HepG2 (cell line): ENCODE data around the gene SDK2. TPM values are rescaled to one million over a fixed set of nuclear protein-coding genes. Genes with fewer than 3 reads are reported as not detected.

Experiments
- CBFB ChIP-seq: sonication (generic); formaldehyde crosslinking; IDR thresholded peaks from 2 replicates; pipeline ENCODE4 v1.4.0; 2020; ENCODE audit warnings: missing genetic modification reagents
- CBX1 ChIP-seq: IDR thresholded peaks from one replicate; pipeline ENCODE4 v1.6.1; 2016; ENCODE audit warnings: antibody characterized with exemption, low read depth
- GPBP1L1 ChIP-seq: sonication (generic); formaldehyde crosslinking; IDR thresholded peaks from 2 replicates; pipeline ENCODE4 v1.5.0; 2020; ENCODE audit warnings: mild to moderate bottlenecking, missing genetic modification reagents
- IKZF5 ChIP-seq: IDR thresholded peaks from 2 replicates; pipeline ENCODE4 v1.6.1; 2018; ENCODE audit warnings: missing genetic modification reagents, mild to moderate bottlenecking, missing compliant biosample characterization
- MAFF ChIP-seq: IDR thresholded peaks from 2 replicates; pipeline ENCODE4 v1.6.1; 2011; ENCODE audit warnings: low read depth, low read length, improper control_type of control experiment
- MAX ChIP-seq: IDR thresholded peaks from 2 replicates; pipeline ENCODE4 v1.6.1; 2012; ENCODE audit warnings: inconsistent platforms
- NFAT5 ChIP-seq: sonication (generic); formaldehyde crosslinking; IDR thresholded peaks from 2 replicates; pipeline ENCODE4 v1.4.0; 2020; ENCODE audit warnings: missing genetic modification reagents
- PRPF4 ChIP-seq: fragments of 200-400 bp; formaldehyde crosslinking; IDR thresholded peaks from 2 replicates; pipeline ENCODE4 v1.6.1; 2016; ENCODE audit warnings: low read length, low read depth; ENCODE audit not compliant: poor library complexity, severe bottlenecking
- RAD21 ChIP-seq: fragments of 450-650 bp; formaldehyde crosslinking; IDR thresholded peaks from 2 replicates; pipeline ENCODE4 v1.5.0; 2020; ENCODE audit warnings: mild to moderate bottlenecking
- SAP130 ChIP-seq: IDR thresholded peaks from 2 replicates; pipeline ENCODE4 v1.6.1; 2016; ENCODE audit warnings: low read depth
- SMAD1 ChIP-seq: sonication (generic); formaldehyde crosslinking; IDR thresholded peaks from 2 replicates; pipeline ENCODE4 v1.4.0; 2020; ENCODE audit warnings: missing genetic modification reagents, low read depth, mild to moderate bottlenecking, borderline replicate concordance
- SOX13 ChIP-seq, 3 experiments: fragments of 450-650 bp in 1 of 3; sonication (generic) in 1 of 3; formaldehyde crosslinking in 1 of 3; IDR thresholded peaks in 2 of 3; conservative IDR thresholded peaks in 1 of 3; 2 replicates each; pipeline versions ENCODE4 v1.5.0 to v1.6.1; 2016 to 2020; ENCODE audit warnings: antibody characterized with exemption in 1 of 3, mild to moderate bottlenecking in 1 of 3, missing compliant biosample characterization in 1 of 3, missing genetic modification reagents in 1 of 3, moderate library complexity in 1 of 3
- TFAP4 ChIP-seq: sonication (generic); IDR thresholded peaks from 2 replicates; pipeline ENCODE4 v1.6.1; 2016; ENCODE audit warnings: low read depth, borderline replicate concordance
- TFE3 ChIP-seq: IDR thresholded peaks from 2 replicates; pipeline ENCODE4 v1.6.1; 2016
- XRCC5 ChIP-seq: fragments of 200-400 bp; formaldehyde crosslinking; optimal IDR thresholded peaks from 2 replicates; pipeline ENCODE3; 2017; ENCODE audit warnings: mild to moderate bottlenecking, low read length
- ZBTB20 ChIP-seq: sonication (generic); formaldehyde crosslinking; IDR thresholded peaks from 2 replicates; pipeline ENCODE4 v1.8.1; 2023; ENCODE audit warnings: missing genetic modification reagents, low read depth, mild to moderate bottlenecking, borderline replicate concordance
- ZNF572 ChIP-seq: sonication (generic); formaldehyde crosslinking; IDR thresholded peaks from 2 replicates; pipeline ENCODE4 v1.5.1; 2020; ENCODE audit warnings: mild to moderate bottlenecking, missing genetic modification reagents
- ZNF607 ChIP-seq: sonication (generic); formaldehyde crosslinking; IDR thresholded peaks from 2 replicates; pipeline ENCODE4 v1.5.1; 2020; ENCODE audit warnings: missing genetic modification reagents, mild to moderate bottlenecking, borderline replicate concordance
- ZNF839 ChIP-seq: sonication (generic); formaldehyde crosslinking; IDR thresholded peaks from 2 replicates; pipeline ENCODE4 v1.4.0; 2020; ENCODE audit warnings: missing genetic modification reagents, mild to moderate bottlenecking, borderline replicate concordance
- polyA plus RNA-seq, 8 experiments: library from polyadenylated mRNA; depleted of rRNA in 3 of 8; stranded (reverse) in 7 of 8; unstranded in 1 of 8; fragments of >200 nt; fragmentation: Illumina TruSeq in 4 of 8; extraction: Trizol in 4 of 8; gene quantifications; 2 replicates each; pipeline versions ENCODE4 v1.2.1 to v1.2.3, GENCODE V29; 2011 to 2016; ENCODE audit warnings: low read depth in 4 of 8, missing spikeins in 1 of 8, mixed read lengths in 1 of 8; ENCODE audit not compliant: insufficient read depth in 1 of 8
- total RNA-seq, 5 experiments: library from RNA; depleted of rRNA; stranded (reverse); fragments of >200 nt; fragmentation: Illumina TruSeq; extraction: Trizol; gene quantifications; 2 replicates each; pipeline ENCODE4 v1.2.3, GENCODE V29; 2016; ENCODE audit warnings: low read depth in 1 of 5

Gene SDK2
- total and polyA plus RNA-seq, 2 of the 13 experiments (the other 11 are each of a cell fraction or from before 2014, with no cell fraction given), result not detected

GRCh38 chr17:73359987-73360410, 284.2 kb downstream of the SDK2 start (continued):
- TF ChIP-seq GPBP1L1 (CRISPR knock-in tag), result no peak
- peak; percentile 55; the same call in 1 of the 2 replicates for TF ChIP-seq ZNF572 (CRISPR knock-in tag)
- TF ChIP-seq IKZF5 (CRISPR knock-in tag), result no peak
- no peak for TF ChIP-seq SOX13 (IDR thresholded peaks at IDR 0.05)
- TF ChIP-seq SOX13 (CRISPR knock-in tag; conservative IDR thresholded peaks at IDR 0.05 in 1 of 2, IDR thresholded peaks at IDR 0.05 in 1 of 2), result peak in 1 of 2 experiments; percentile 63; a peak in 2 of 4 replicates
- TF ChIP-seq RAD21 (CRISPR knock-in tag), result peak; percentile 70
- TF ChIP-seq PRPF4, result no peak
- TF ChIP-seq MAFF, result no peak
- TF ChIP-seq XRCC5, result peak; percentile 53
- TF ChIP-seq CBFB (CRISPR knock-in tag), result no peak
- 0 out of 2 replicates have a peak, but pooled peaks have one; percentile 68 for TF ChIP-seq SMAD1 (CRISPR knock-in tag)
- peak; percentile 68 for TF ChIP-seq SAP130 (CRISPR knock-in tag)
- TF ChIP-seq TFE3, result no peak
- no peak for TF ChIP-seq CBX1
- TF ChIP-seq ZNF607, result no peak
- no peak for TF ChIP-seq ZNF839
- TF ChIP-seq NFAT5 (CRISPR knock-in tag), result no peak
- TF ChIP-seq TFAP4, result peak; percentile 63; the same call in 1 of the 2 replicates
- TF ChIP-seq ZBTB20, result no peak
- TF ChIP-seq MAX, result 0 out of 2 replicates have a peak, but pooled peaks have one; percentile 1
